Hepatocyte (in vitro differentiated cells): ENCODE data around the gene OTOG. TPM values are rescaled to one million over a fixed set of nuclear protein-coding genes. Genes with fewer than 3 reads are reported as not detected.

Source experiments
- DNase-seq: peaks from one replicate; pipeline ENCODE4 v3.0.0-alpha.2; 2016; ENCODE audit warnings: low spot score
- H2AFZ ChIP-seq: fragments of 200-600 bp; sonication (generic); 2 replicates; pipeline ENCODE4 v1.6.0; 2016; ENCODE audit warnings: antibody characterized with exemption, mild to moderate bottlenecking
- H3K27ac ChIP-seq: fragments of 200-600 bp; sonication (generic); 2 replicates; pipeline ENCODE4 v1.5.1; 2016; ENCODE audit warnings: mild to moderate bottlenecking
- H3K27me3 ChIP-seq: fragments of 200-600 bp; sonication (generic); 2 replicates; pipeline ENCODE4 v1.6.1; 2016
- H3K36me3 ChIP-seq: fragments of 200-600 bp; sonication (generic); replicated peaks from 2 replicates; pipeline ENCODE4 v1.5.1; 2016; ENCODE audit warnings: low read depth; ENCODE audit not compliant: insufficient read depth
- H3K4me1 ChIP-seq: fragments of 200-600 bp; sonication (generic); 2 replicates; pipeline ENCODE4 v1.5.1; 2016; ENCODE audit warnings: mild to moderate bottlenecking, moderate library complexity; ENCODE audit not compliant: insufficient read depth
- H3K4me2 ChIP-seq: fragments of 200-600 bp; sonication (generic); 2 replicates; pipeline ENCODE4 v1.6.0; 2016
- H3K4me3 ChIP-seq: fragments of 200-600 bp; sonication (generic); 2 replicates; pipeline ENCODE4 v1.5.1; 2016; ENCODE audit warnings: mild to moderate bottlenecking
- H3K79me2 ChIP-seq: fragments of 200-600 bp; sonication (generic); 2 replicates; pipeline ENCODE4 v1.6.0; 2017; ENCODE audit warnings: mild to moderate bottlenecking
- H3K9me2 ChIP-seq: fragments of 200-600 bp; sonication (generic); replicated peaks from 2 replicates; pipeline ENCODE4 v1.6.0; 2017; ENCODE audit warnings: mild to moderate bottlenecking; ENCODE audit not compliant: insufficient read depth
- H3K9me3 ChIP-seq: fragments of 200-600 bp; sonication (generic); 2 replicates; pipeline ENCODE4 v1.5.1; 2016; ENCODE audit warnings: low read depth, mild to moderate bottlenecking
- H4K20me1 ChIP-seq: fragments of 200-600 bp; sonication (generic); 2 replicates; pipeline ENCODE4 v1.6.0; 2016; ENCODE audit warnings: mild to moderate bottlenecking; ENCODE audit not compliant: insufficient read depth, poor library complexity, severe bottlenecking
- CTCF ChIP-seq: fragments of 200-600 bp; sonication (generic); IDR thresholded peaks from 2 replicates; pipeline ENCODE4 v1.5.1; 2016; ENCODE audit warnings: antibody characterized with exemption, mild to moderate bottlenecking; ENCODE audit not compliant: poor library complexity
- EZH2 ChIP-seq: fragments of 200-600 bp; sonication (generic); IDR thresholded peaks from 2 replicates; pipeline ENCODE4 v1.6.1; 2016; ENCODE audit warnings: antibody characterized with exemption, mild to moderate bottlenecking, borderline replicate concordance
- EZH2phosphoT487 ChIP-seq: fragments of 200-600 bp; sonication (generic); IDR thresholded peaks from one replicate; pipeline ENCODE4 v1.6.1; 2018; ENCODE audit warnings: antibody characterized with exemption, mild to moderate bottlenecking, low read depth, moderate library complexity; ENCODE audit not compliant: unreplicated experiment, severe bottlenecking
- WGBS: methylation state at CpG from one replicate; pipeline ENCODE4 v1.1.6; 2016; ENCODE audit warnings: low lambda C conversion rate; ENCODE audit errors: missing lambda C conversion rate; 5-methylcytosine and 5-hydroxymethylcytosine counted together
- polyA plus RNA-seq: library from polyadenylated mRNA; unstranded; fragments of >200 nt; fragmentation: Nextera tagmentation; extraction: Ambion mirVana; gene quantifications from 2 replicates; pipeline ENCODE4 v1.2.1, GENCODE V29; 2016
- total RNA-seq: library from RNA; depleted of rRNA; stranded (reverse); fragments of >200 nt; gene quantifications from 2 replicates; pipeline ENCODE4 v1.2.3, GENCODE V29; 2014

The OTOG gene
- total and polyA plus RNA-seq, 2 experiments from 2014 or later: 0.27 to 2.0 TPM

- H2AFZ ChIP-seq: no peak overlapping the region
- TF ChIP-seq EZH2phosphoT487: no peak
- no peak for TF ChIP-seq CTCF
- H3K79me2 ChIP-seq: no peaks in the 10 kb centered on the region
- no peak overlapping the region for H3K4me3 ChIP-seq
- no peak overlapping the region for H3K27ac ChIP-seq
- H3K9me2 ChIP-seq: no peaks in the 10 kb centered on the region
- no peaks in the 10 kb centered on the region for H3K9me3 ChIP-seq
- no peak for DNase-seq
- no peak overlapping the region for H3K4me2 ChIP-seq
- H3K36me3 ChIP-seq: no peaks in the 10 kb centered on the region
- no peaks in the 10 kb centered on the region for H4K20me1 ChIP-seq
- H3K27me3 ChIP-seq: no peaks in the 10 kb centered on the region
- 60% methylated on average over 3 of the region's 3 CpGs for WGBS
- H3K4me1 ChIP-seq: no peaks in the 10 kb centered on the region
Observed at GRCh38 chr11:17508791-17509190, 38.3 kb upstream of the OTOG start.

- no peak overlapping the region for H3K4me2 ChIP-seq
- 79% methylated on average over 4 of the region's 4 CpGs for WGBS
- no peak for DNase-seq
- no peaks in the 10 kb centered on the region for H3K9me2 ChIP-seq
- no peaks in the 10 kb centered on the region for H3K9me3 ChIP-seq
- TF ChIP-seq CTCF (no peak), EZH2phosphoT487 (no peak), EZH2 (no peak)
- H2AFZ ChIP-seq: no peak overlapping the region
- no peaks in the 10 kb centered on the region for H3K36me3 ChIP-seq
- H3K4me1 ChIP-seq: no peaks in the 10 kb centered on the region
- H3K79me2 ChIP-seq: no peaks in the 10 kb centered on the region
- H3K4me3 ChIP-seq: no peak overlapping the region
- H3K27ac ChIP-seq: no peak overlapping the region
- H3K27me3 ChIP-seq: no peaks in the 10 kb centered on the region
- H4K20me1 ChIP-seq: no peaks in the 10 kb centered on the region
Observed at GRCh38 chr11:17510507-17511206, 36.4 kb upstream of the OTOG start.

- DNase-seq: no peak
- no peak for TF ChIP-seq EZH2phosphoT487
- TF ChIP-seq EZH2: no peak
- no peak for TF ChIP-seq CTCF
- Histone ChIP-seq H3K9me2 (no peaks in the 10 kb centered on the region), H3K27ac (no peak overlapping the region), H3K79me2 (no peaks in the 10 kb centered on the region), H4K20me1 (no peaks in the 10 kb centered on the region), H3K27me3 (no peaks in the 10 kb centered on the region), H2AFZ (no peak overlapping the region), H3K9me3 (no peaks in the 10 kb centered on the region), H3K4me1 (no peaks in the 10 kb centered on the region), H3K4me3 (no peak overlapping the region), H3K4me2 (no peak overlapping the region), H3K36me3 (no peaks in the 10 kb centered on the region)
- 59% methylated on average over 3 of the region's 3 CpGs for WGBS
Observed at GRCh38 chr11:17511571-17511970, 35.5 kb upstream of the OTOG start.
